ENCODE data around the gene LNP1. TPM values are rescaled to one million over a fixed set of nuclear protein-coding genes. Genes with fewer than 3 reads are reported as not detected.
"Not testable (repeated sequence)": the region's sequence is repeated elsewhere in the genome, so short reads cannot be mapped to it uniquely, and the experiment has no call there.

Gene LNP1, protein sequence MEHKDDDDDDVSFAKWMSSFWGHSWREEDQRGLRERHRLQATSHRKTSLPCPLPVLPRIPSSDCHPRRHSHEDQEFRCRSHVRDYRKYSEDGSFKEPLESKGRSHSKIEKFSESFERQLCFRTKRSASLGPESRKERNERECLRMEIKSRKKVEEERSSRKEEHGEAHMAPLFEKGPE
- polyA plus RNA-seq, result 1 to 10 TPM; 1.2 to 5.1 (median 1.3) TPM

- peak within 1 kb of the TSS; percentile 88 for H3K27ac ChIP-seq (ENCODE audit: low read depth, low read length)
- WGBS, 3 donors, result 0 to 1% (median 1%) methylated on average over 62 to 64 of the region's 64 CpGs
Measured at GRCh38 chr3:100400780-100401673, at the start of gene LNP1, which contains the start of gene TOMM70. LNP1 (plus strand) TSS chr3:100401539; CDS start chr3:100429730, 28,191 bp downstream. TOMM70 (minus strand) TSS chr3:100401089; CDS start chr3:100400949, 140 bp downstream.

GRCh38 chr3:100351770-100352169 lies 49.6 kb upstream of the LNP1 start:
- 95 to 100% (median 100%) methylated on average over 1 to 2 of the region's 2 CpGs for WGBS, 3 donors
- not testable (repeated sequence) for H3K27ac ChIP-seq (ENCODE audit: low read depth, low read length)

DNA sequence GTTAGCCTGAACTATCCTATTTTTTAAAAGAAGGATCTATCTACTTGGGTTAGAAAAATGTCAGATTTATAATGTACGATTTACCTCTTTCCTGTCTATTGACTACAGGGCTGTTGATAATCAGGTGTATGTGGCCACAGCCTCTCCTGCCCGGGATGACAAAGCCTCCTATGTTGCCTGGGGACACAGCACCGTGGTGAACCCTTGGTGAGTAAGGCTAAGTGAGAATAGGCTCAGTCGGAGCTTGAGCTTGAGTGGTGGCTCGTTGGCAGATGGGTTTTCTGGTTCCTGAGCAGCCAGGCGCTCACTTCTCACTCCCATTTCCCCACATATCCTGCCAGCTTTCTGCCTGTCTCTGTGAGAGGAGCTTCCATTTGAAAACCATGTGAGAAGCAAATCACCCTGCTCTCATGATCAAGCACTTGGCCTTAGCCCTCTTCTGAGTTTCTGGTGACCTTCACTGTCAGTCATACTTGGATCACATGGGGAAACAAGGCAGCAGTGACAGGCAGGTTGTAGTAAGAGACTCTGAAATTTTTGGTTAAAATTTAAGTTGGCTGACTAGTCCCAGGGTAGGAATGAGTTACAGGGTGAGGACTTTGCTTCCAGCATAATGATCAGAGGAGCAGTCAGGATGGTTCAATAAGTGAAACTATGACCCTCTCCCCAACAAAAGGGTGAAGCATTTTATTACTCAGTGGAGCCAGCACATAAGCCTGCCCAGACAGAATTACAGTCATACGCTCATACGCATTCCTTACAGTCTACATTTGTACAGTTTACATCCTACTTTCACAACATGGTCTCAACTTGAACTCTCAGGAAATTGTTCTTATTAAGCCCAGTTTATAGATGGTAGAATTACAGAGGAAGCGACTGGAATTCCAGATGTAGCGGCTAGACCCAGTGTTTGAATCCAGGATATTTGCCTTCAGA lies 48.8 kb upstream of the LNP1 start:
- no peak overlapping the region for H3K27ac ChIP-seq (ENCODE audit: low read depth, low read length)
- WGBS, 3 donors, result 89 to 95% (median 94%) methylated on average over 10 of the region's 10 CpGs

DNA sequence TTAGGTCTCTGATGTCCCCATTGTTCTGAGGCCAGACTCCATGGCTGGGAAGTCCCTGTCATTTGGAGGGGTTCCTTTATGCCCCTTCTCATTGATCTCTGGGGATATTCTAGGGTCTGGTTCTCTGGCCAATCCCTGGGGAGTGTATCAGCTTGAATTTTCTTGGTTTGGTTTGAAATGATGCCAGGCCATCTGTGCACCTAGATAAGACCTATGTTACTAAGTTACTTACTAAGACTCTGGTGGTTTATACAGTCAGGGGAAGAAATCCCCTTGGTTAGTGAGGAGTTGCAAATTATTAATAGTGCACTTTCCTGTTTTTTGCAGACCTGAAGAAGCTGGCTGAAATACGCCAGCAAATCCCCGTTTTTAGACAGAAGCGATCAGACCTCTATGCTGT lies 46.5 kb upstream of the LNP1 start:
- no peak overlapping the region for H3K27ac ChIP-seq (ENCODE audit: low read depth, low read length)
- 69 to 92% (median 90%) methylated on average over 3 of the region's 3 CpGs for WGBS, 3 donors

DNA sequence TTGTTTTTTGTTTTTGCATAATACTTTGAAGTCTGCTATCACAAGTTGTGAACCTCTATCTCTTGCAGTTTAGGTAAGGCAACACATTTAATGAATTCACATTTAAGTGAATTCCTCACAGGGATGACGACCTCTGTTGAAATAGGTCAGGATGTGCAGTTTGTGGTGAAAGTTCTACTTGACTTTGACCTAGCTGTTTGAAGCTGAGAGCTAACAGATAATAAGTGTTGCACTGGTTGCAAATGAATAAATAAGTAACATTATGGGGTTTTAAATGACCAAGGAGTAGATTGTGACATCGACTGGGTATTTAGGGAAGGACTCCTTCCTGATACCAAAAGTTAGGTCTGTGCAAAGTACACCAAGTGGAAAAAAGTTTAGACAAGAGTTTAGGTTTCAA lies 42.9 kb upstream of the LNP1 start:
- 73 to 92% (median 82%) methylated on average over 2 of the region's 2 CpGs for WGBS, 3 donors
- no peak overlapping the region for H3K27ac ChIP-seq (ENCODE audit: low read depth, low read length)

DNA sequence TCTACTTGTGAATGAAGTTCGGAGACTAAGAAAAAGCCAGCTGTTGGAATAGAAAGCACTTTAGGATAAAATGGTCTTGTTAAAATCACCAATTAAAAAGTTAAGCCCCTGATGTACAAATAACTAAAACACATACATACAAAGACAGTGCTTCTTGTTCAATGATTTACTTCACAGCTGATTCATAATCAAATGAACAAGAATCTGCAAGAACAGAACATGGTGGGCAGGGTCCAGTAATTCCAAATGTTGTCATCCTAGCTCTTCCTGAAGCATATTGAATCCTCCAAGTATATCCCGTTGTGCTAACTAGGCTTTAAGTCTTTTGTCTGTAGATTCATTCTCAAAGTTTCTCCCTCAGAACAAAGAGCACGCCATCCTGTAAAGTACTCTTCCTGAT lies 42.3 kb upstream of the LNP1 start:
- WGBS, 3 donors, result 91 to 95% (median 93%) methylated on average over 3 of the region's 3 CpGs
- H3K27ac ChIP-seq (ENCODE audit: low read depth, low read length), result no peak overlapping the region

- H3K27ac ChIP-seq (ENCODE audit: low read depth, low read length), result no peak overlapping the region
- 84 to 94% (median 94%) methylated on average over 4 of the region's 4 CpGs for WGBS, 3 donors
Measured at GRCh38 chr3:100360757-100361496, 40.4 kb upstream of the LNP1 start.

DNA sequence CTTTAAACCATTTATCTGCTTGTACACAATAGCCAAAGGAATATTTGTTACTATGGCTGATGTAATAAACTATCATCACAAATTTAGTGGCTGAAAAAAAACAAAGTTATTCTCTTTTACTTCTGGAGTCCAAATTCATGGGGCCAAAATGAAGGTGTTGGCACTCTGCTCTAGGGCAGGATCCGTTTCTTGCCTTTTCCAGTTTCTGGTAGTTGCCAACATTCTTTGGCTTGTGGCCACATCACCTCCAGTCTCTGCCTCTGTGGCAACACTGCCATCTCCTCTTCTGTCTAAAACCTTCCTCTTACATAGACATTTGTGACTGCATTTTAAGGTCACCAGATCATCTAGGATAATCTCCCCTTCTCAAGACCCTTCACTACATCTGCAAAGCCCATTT lies 39.4 kb upstream of the LNP1 start:
- 68 to 81% (median 75%) methylated on average over 1 of the region's 1 CpG for WGBS, 3 donors
- no peak overlapping the region for H3K27ac ChIP-seq (ENCODE audit: low read depth, low read length)

- 91 to 96% (median 95%) methylated on average over 3 of the region's 3 CpGs for WGBS, 3 donors
- H3K27ac ChIP-seq (ENCODE audit: low read depth, low read length), result no peak overlapping the region
Measured at GRCh38 chr3:100364421-100364820, 36.9 kb upstream of the LNP1 start.

- WGBS, 3 donors, result 68 to 84% (median 76%) methylated on average over 2 of the region's 2 CpGs
- H3K27ac ChIP-seq (ENCODE audit: low read depth, low read length), result no peak overlapping the region
Measured at GRCh38 chr3:100366424-100366823, 34.9 kb upstream of the LNP1 start.

DNA sequence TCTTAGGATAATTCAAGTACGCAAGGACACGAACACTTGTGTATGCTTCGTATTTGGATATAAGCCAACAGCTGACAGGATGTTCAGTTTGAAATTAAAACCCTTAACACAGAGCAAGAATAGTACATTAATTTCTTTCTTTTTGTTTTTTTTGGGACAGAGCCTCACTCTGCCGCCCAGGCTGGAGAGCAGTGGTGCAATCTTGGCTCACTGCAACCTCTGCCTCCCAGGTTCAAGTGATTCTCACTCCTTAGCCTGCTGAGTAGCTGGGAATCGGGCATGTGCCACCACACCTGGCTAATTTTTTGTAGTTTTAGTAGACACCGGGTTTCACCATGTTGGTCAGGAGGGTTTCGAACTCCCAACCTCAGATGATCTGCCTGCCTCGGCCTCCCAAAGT lies 32.9 kb upstream of the LNP1 start:
- 70 to 83% (median 70%) methylated on average over 8 of the region's 8 CpGs for WGBS, 3 donors
- H3K27ac ChIP-seq (ENCODE audit: low read depth, low read length), result no peak overlapping the region

GRCh38 chr3:100370756-100371155 lies 30.6 kb upstream of the LNP1 start:
- H3K27ac ChIP-seq (ENCODE audit: low read depth, low read length), result no peak overlapping the region
- WGBS, 3 donors, result 91 to 92% (median 91%) methylated on average over 1 of the region's 1 CpG

- H3K27ac ChIP-seq (ENCODE audit: low read depth, low read length), result no peak overlapping the region
Measured at GRCh38 chr3:100374521-100374920, 26.8 kb upstream of the LNP1 start.

GRCh38 chr3:100376301-100376700 lies 25.0 kb upstream of the LNP1 start:
- H3K27ac ChIP-seq (ENCODE audit: low read depth, low read length), result no peak overlapping the region
- 94 to 98% (median 97%) methylated on average over 4 of the region's 4 CpGs for WGBS, 3 donors

DNA sequence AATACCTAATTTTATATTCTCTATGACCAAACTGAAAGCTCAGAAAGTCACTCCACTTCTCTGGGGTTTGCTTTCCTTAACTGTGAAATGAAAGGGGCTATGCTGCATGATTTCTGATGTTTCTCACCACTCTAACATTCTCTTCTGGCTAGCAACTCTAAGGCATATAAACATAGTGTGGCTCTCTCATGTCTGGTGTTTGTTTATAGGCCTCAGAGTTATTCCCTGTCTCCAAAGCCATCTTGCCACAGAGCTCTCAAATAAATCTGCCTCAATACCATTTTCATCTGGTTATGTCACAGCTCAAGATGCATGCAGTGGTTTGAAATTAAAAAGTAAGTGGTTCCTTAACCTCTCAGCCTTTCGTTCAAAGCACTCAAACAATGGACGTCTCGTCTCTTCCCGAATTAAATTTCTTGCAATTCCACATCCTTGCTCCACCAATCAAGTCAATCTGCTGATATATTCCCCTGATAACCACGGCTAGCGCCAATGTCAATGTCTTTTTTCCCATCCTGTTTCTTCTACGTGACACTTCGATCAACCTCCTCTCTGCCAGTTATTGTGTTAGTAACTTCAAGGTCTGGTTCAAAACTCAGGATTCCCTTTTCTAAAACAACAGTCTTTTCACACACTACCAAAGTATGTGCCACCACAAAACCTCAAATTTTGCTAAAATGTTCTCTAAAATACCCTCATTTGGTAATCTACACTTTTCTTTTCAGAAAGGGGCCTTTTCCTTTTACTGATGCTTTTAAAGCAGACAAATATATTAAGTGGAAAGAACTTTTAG lies 16.4 kb upstream of the LNP1 start:
- H3K27ac ChIP-seq (ENCODE audit: low read depth, low read length), result no peak overlapping the region

GRCh38 chr3:100386437-100387074 lies 14.8 kb upstream of the LNP1 start:
- H3K27ac ChIP-seq (ENCODE audit: low read depth, low read length), result no peak overlapping the region

More for the DNA sequence above, 16.4 kb upstream of the LNP1 start:
- 86 to 88% (median 88%) methylated on average over 8 of the region's 8 CpGs for WGBS, 3 donors

DNA sequence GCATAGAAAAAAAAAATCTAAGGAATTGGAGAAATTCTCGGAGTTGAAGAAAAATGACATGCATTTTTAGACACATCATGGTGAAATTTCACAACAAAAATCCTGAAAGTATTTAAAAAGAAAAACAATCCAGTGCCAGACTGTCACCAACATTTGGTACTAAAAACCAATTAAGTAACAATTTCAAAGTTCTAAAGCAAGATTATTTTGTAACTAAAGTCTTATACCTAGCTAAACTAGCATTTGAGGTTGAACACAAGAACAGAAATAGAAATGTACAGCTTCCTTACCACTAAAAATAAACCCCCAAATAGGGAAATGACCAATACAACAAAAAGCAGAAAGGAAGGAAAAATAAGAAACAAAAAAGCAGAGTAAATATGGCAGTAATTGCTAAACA lies 12.3 kb upstream of the LNP1 start:
- WGBS, 3 donors, result 95 to 100% (median 97%) methylated on average over 1 of the region's 1 CpG
- no peak overlapping the region for H3K27ac ChIP-seq (ENCODE audit: low read depth, low read length)
